GM19455 (cell line): Measurements from ENCODE around the gene BAZ1B.
"Not testable (repeated sequence)": the region's sequence is repeated elsewhere in the genome, so short reads cannot be mapped to it uniquely, and the experiment has no call there.

ENCODE experiments used
- ATAC-seq: cut with Tn5 transposase; IDR thresholded peaks from one replicate; pipeline ENCODE4 v1.9.1; 2021; ENCODE audit not compliant: unreplicated experiment

BAZ1B gene

DNA sequence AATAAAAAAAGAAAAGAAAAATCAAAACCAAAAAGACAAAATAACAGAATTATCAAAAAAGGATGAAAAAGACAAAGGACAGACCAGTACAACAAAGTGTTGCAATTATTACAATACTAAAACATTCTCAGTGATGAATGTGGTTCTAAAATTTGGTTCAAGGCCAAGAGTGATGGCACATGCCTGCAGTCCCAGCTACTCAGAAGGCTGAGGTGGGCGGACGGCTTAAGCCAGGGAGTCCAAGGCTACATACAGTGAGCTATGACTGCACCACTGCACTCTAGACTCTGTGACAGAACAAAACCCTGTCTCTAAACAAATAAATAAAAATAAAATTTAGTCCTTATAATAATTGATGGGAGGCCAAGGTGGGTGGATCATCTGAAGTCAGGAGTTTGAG is 14.5 kb downstream of the BAZ1B start:
- no peak for ATAC-seq

DNA sequence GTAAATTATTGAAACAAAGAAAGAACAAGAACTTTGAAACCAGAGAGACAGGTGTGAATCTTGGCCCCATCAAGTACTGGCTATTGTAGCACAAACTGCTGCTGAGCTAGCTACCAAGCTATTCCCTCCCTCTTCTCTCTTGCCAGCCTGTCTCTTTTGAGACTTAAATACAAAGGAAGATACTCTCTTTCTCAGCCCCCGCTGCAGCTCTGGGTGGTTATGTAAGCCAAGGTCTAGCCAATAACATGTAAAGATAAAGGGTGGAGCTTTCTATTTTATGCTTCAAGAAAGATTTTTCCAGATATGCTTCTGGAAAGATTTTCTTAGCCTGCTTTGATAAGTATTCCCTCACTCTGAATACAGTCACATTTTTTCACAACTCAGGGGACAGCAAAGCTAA is 17.2 kb downstream of the BAZ1B start:
- ATAC-seq = no peak

DNA sequence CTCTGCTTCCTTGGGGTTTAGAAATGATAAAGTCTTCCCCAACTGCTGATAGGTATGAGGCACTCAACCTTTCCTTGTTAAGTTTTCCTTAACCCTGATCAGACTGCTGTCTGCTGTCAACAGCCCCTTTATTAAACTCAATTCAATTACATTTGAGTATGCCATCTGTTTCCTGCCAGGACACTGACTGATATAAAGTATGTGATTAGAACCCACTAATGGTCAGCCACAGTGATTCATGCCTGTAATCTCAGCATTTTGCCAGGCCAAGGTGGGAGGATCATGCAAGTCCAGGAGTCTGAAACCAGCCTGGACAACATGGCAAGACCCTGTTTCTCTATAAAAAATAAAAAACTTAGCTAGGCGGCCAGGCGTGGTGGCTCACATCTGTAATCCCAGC is 18.1 kb downstream of the BAZ1B start:
- no peak for ATAC-seq

DNA sequence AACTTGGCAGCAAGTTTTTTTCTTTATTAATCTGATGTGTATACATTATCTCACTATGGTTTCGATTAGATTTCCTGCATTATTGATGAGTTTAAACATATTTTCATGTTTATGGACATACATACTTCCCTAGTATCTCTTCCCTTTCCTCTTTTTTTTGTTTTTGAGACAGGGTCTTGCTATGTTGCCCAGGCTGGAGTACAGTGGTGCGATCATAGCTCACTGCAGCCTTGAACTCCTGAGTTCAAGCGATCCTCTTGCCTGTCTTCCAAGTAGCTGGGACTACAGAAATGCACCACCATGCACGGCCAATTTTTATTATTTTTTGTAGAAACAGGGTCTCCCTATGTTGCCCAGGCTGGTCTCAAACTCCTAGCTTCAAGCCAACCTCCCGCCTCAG is 18.9 kb downstream of the BAZ1B start:
- ATAC-seq = no peak

DNA sequence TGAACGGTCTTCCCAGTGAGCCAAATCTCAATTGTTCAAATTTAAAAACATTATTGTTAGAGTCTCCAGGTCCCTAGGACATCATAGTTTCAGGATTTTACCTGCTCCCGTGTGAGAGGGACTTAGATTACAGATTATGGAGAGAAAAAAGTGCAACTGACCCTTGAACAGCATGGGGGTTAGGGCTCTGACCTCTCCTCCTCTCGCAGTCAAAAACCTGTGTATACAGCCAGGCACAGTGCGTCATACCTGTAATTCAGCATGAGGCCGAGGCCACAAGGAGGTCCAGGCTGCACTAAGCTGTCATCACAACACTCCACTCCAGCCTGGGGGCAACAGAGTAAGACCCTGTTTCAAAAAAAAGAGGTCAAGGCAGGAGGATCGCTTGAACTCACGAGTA is 25.5 kb downstream of the BAZ1B start:
- no peak for ATAC-seq

DNA sequence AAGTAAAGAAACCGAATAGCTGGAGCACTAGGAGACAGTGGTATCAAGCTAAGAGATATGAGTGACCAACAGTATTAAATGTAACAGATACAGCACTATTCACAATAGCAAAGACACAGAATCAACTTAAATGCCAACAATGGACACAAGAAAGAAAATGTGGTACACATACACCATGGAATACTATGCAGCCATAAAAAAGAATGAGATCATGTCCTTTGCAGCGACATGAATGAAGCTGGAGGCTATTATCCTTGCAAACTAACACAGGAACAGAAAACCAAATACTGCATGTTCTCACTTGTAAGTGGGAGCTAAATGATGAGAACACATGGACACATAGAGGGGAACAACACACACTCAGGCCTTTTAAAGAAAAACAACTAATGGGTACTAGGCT is 26.6 kb downstream of the BAZ1B start:
- not testable (repeated sequence) for ATAC-seq

DNA sequence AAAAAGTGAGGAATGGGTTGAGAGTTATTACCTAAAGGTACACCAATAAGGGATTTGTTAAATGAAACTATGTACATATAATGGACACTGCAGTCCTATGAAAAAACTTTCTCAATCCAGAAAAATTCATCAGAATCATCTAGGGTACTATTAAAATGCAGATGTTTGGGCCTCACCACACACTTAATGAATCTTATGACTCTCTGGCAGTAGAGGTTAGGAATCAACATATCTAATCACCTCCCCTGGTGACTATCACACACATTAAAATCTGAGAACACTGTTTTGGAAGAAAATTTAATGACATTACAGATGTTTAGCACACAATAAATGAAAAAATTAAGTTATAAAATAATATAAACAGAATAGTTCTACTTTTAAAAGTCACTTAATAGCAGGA is 32.1 kb downstream of the BAZ1B start:
- ATAC-seq = no peak

DNA sequence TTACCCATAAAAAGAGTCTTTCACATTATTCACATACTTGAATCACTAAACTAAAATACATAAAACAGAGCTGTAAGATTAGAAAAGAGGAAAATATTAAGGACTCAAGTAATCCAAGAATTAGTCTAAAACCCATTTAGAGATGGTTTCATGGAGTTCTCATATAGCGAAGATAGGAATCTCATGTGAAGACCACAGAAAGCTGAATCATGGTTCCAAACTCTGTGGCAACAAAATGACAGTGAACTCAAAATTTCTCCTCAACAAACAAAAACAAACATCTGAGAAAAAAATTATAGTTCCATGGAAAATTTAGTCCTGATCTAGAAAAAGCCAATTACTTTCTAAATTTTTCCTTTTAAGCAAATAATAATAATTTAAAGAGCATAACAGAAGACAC is 34.6 kb downstream of the BAZ1B start:
- no peak for ATAC-seq

DNA sequence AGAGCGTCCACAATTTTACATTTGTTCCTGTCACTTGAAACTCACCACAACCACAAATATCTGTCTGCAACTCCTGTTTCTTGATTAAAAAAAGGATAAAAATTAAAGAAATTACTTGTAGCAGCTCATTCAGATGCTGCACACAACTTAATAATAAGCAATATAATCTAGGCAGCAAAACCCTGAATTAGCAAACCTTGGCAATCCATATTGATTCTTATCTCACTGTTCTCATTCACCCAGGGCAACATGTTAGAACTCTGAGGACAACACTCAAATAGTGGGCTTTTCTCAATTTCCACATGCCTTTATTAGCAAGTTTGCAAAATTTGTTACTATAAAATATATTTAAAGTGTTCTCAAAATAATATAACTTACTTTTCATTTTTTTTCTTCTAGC is 38.9 kb downstream of the BAZ1B start:
- no peak for ATAC-seq

DNA sequence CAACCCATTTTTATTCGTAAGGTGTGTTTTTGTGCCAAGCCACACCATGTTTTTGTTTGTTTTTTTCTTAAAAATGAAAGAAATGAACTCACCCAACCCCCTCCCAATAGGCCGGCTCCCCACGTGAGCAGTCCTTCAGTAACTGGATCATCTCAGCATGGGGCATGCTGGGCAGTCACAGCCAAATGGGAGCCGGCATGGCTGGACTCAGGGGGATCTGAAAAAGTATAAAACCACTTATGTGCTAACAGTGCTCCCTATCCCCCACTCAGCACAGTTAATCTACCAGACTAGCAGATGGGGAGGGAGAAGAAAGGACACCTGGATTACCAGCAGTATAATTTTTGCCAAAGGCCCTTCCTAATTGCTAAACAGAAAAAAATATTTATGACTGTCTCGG is 39.3 kb downstream of the BAZ1B start:
- ATAC-seq = no peak

DNA sequence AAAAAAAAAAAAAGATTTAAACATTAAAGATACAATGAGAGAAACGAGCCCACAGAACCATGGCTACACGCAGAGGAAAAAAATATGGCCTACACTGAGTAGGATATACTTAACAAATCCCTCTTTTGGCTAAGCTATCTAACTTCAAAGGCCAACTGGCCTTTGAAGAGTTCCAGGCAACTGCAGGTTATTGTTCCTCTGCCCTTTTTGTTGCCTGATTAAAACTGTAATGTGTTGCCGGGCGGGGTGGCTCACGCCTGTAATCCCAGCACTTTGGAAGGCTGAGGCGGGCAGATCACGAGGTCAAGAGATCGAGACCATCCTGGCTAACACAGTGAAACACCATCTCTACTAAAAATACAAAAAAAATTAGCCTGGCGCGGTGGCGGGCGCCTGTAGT is 40.6 kb downstream of the BAZ1B start:
- not testable (repeated sequence) for ATAC-seq

DNA sequence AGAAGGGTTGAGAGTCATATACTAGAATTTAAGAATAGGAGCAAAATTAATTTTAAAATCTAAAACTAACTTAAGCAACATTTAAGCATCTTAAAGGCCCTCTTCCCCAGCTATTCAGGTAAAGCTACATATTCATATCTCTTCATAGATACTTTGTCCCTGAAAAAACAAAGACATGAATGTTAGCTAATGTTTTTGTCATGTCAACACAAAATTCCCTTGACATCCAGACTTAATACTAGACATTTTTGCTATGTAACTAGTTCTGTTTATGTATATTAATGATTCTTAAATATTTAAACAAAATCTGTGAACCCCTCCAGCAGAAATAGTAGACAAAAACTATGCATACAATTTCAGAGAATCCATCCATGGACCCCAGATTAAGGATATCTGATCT is 43.5 kb downstream of the BAZ1B start:
- no peak for ATAC-seq

DNA sequence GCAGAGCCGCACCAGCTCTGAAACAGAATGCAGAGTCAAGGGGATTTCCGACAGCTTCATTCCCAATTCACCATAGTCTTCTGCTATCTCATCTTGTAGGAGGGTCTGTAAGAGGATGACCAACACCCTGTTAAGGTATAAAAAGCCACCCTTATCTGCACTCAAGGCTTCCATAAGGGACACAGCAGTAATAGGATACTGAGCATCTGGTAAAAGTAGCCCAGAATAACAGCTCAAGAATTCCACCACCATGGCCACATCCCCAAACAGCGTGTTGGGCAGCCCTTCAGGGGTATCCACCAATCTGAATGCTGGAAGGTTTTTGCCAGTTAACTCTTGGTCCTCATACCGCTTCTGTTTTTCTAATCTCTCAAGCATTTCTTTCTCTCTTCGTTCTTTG is 44.7 kb downstream of the BAZ1B start:
- no peak for ATAC-seq

DNA sequence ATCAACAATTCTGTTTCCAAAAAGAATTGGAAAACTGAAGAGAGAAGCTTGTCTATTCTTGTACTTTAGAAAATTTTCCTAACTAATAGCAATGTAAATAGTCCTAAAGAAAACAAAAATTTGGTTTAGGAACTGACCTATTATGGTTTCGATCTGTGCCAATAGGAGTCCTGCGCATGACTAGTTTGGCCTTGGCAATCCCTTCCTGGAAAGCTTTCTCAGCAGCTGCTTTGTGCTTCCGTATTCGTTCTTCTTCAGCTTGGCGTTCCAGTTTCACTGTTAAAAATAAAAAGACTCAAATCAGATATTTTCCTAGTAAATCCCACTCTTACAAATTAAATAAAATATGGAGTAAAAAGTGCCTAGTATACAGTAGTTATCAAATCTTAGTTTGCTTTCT is 51.9 kb downstream of the BAZ1B start:
- ATAC-seq = no peak

DNA sequence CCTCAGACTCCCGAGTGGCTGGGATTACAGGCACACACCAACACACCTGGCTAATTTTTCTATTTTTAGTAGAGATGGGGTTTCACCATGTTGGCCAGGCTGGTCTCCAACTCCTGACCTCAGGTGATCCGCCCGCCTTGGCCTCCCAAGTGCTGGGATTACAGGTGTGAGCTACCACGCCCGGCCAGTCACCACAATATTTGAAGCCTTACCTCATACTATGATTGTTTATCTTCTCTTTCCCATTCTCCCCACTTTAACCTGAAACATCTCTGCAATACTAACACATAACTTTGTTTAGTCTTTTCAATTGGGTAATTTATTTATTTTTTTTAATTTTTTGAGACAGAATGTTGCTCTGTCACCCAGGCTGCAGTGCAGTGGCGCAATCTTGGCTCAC is 55.0 kb downstream of the BAZ1B start:
- ATAC-seq = not testable (repeated sequence)

DNA sequence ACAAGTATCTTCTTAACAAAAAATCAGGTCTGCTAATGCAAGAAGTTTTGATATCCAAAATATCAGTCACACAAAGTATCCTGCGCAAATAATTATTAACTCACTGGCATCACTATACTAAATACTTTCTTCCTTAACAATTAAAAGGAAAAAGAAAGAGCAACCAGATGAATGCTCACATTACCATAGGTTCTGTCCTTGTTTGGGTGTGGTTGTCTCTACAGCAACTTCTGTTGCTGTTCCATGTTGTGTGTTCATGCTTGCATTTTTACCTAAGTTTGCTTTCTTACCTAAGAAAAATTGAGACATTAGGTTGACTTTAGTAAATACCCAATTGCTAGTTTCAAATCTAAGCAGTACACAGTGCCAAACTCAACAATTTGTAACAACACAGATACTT is 56.0 kb downstream of the BAZ1B start:
- no peak for ATAC-seq

DNA sequence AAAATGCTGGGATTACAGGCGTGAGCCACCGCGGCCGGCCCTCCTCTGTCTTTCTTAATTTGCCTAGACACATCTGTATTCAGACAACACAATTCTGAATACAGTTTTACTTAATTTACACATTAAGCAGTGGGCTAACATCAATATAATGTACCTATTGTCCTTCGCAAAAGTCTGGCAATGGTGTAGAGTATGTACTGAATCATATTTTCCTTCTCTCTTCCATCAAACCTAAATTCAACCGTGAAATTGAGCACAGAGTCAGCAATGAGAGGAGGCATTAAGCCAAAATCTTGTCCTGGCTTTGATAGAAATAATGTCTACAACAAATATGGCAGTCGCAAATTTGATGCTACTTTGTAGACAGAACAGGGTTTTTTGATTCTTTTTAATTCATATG is 58.1 kb downstream of the BAZ1B start:
- no peak for ATAC-seq

DNA sequence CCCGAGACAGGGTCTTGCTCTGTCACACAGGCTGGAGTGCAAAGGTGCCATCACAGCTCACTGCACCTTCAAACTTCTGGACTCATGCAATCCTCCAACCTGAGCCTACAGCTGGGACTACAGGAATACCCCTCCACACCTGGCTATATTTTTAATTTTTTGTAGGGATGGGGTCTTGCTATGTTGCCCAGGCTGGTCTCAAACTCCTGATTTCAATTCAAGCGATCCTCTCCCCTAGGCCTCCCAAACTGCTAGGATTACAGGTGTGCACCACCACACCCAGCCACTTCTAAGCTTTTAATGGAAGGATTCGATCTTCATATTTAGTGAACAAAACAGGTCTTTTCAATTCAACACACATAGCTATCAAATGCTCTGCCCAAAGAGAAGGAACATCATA is 58.8 kb downstream of the BAZ1B start:
- ATAC-seq = no peak

DNA sequence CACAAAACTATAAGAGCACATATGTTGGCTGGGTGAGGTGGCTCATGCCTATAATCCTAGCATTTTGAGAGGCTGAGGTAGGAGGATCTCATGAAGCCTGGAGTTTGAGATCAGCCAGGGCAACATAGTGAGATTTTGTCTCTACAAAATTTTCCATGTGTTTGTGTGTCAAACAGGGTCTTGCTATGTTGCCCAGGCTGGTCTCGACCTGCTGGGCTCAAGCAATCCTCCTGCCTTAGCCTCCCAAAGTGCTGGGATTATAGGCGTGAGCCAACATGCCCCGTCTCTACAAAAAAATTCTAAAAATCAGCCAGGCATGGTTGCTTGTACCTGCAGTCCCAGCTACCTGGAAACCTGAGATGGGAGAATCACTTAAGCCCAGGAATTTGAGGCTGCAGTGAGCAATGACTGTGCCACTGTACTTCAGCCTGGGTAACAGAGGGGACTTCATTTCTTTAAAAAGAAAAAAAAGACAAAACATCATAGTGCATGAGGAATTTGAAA is 60.3 kb downstream of the BAZ1B start:
- ATAC-seq = no peak

DNA sequence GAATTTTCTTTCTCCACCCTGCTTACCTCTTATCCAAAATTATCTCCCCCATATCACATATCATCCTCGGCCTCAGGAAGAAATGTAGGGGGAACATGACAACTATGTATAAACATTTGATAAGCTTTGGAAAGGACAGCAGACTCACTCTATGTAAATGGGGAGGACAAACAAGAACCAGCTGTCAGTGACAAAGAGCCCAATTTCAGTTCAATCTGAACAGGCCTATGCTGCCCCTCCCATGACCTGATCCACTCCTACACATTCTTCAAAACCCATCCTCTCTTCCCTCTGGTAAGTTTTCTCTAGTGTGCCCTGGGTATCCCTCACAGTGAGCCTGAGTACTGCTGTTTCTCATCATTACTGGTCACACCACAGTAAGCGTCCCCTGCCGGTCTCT is 67.7 kb downstream of the BAZ1B start:
- no peak for ATAC-seq

DNA sequence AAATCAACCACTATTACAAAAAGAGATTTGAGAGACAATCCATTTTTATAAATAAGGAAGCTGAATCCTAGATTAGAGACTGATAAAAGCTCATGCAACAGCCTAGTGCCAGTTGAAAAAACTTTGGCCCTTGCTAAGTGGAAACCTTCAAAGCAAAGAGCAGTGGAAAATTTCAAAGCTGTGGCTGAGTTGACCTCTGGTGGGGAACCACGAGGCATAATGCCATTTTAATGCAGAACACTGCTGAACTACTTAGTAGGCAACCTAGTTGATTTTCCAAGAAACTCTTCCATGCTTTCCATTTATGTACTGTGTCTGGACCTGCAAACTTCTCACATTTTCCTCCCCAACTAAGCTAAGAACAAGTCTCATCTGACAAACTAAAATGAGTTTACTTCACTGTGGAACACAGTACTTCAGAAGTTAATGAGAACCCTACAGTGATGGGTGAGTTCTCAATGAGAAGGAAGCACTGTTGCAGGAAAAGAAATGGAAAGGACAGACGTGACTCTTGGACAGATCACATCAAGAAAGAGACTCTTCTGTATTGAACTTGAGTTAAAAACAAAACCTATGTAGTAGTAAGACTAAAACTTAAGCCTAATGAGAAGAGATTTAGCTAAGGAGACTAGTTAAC is 69.0 kb downstream of the BAZ1B start:
- no peak for ATAC-seq

DNA sequence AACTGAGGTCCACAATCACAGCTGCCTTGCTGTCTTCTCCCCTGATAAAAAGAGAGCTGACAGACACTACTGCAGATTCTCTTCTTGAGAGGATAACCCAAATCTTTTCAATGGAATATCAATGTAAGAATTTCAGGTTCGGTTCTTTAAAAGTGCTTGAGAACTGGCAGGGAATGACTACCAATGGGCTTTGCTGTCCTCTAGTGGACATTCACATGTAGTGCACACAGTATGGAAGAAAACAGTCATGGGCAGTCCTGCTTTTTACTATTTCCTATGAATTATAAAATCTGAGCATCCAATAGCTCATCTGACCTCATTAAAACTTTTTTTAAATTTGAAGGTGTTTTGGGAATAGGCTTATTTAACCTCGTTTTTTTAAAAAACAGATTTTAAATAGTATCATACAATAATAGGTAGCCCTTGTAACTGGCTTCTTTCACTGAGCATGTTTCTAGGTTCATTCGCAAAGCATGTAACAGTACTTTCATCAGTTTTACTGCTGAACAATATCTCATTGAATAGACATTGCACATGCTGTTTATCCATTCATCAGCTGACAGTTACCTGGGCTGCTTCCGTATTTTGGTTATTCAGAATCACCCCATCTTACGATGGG is 70.2 kb downstream of the BAZ1B start:
- ATAC-seq = no peak

DNA sequence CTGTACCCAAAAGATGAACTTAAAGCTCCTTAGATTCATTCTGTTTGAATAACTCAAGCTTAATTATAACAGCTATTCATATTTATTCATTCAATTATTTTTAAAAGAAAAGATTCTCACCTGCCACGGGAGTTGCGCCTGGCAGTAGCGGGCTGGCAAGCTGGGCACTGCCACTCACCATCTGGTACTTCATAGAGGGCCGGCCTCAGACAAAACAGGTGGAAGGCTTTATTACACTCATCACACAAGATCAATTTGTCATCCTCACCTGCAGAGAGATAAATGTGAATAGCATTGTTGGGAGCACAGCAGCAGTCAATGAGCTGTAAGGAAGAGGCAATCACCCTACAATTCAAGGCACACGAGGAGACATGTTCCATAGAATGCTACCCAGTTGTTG is 72.7 kb downstream of the BAZ1B start:
- ATAC-seq = no peak
